Osteoblast (primary cell): ENCODE results near the gene ALG9. TPM values are rescaled to one million over a fixed set of nuclear protein-coding genes. Genes with fewer than 3 reads are reported as not detected.

ENCODE experiments used
- DNase-seq: peaks from one replicate; pipeline ENCODE4 v3.0.0; 2011; ENCODE audit warnings: low spot score, mixed read lengths; ENCODE audit not compliant: insufficient read length; ENCODE audit errors: missing footprints
- H2AFZ ChIP-seq: 2 replicates; pipeline ENCODE4 v1.6.0; 2011; ENCODE audit warnings: mild to moderate bottlenecking, low read length
- H3K27ac ChIP-seq: 2 replicates; pipeline ENCODE4 v1.5.1; 2011; ENCODE audit warnings: mild to moderate bottlenecking, low read depth, low read length, moderate library complexity
- H3K27me3 ChIP-seq: 2 replicates; pipeline ENCODE4 v1.6.0; 2012; ENCODE audit warnings: mild to moderate bottlenecking, control low read depth, inconsistent platforms, low read length, moderate library complexity; ENCODE audit not compliant: insufficient read depth
- H3K36me3 ChIP-seq: 2 replicates; pipeline ENCODE4 v1.5.1; 2011; ENCODE audit warnings: mild to moderate bottlenecking, low read length, control low read depth, moderate library complexity; ENCODE audit not compliant: insufficient read depth
- H3K4me1 ChIP-seq: 2 replicates; pipeline ENCODE4 v1.5.1; 2011; ENCODE audit warnings: mild to moderate bottlenecking, low read length, control low read depth, moderate library complexity; ENCODE audit not compliant: insufficient read depth
- H3K4me2 ChIP-seq: 2 replicates; pipeline ENCODE4 v1.6.0; 2011; ENCODE audit warnings: mild to moderate bottlenecking, low read length; ENCODE audit not compliant: insufficient read depth
- H3K4me3 ChIP-seq: fragments of 200-600 bp; sonication (generic); 3 replicates; pipeline ENCODE4 v1.5.1; 2012; ENCODE audit warnings: mild to moderate bottlenecking, low read length, inconsistent platforms; ENCODE audit not compliant: insufficient read depth
- H3K79me2 ChIP-seq: 2 replicates; pipeline ENCODE4 v1.6.0; 2012; ENCODE audit warnings: mild to moderate bottlenecking, low read length, control low read depth, inconsistent platforms; ENCODE audit not compliant: insufficient read depth
- H3K9me3 ChIP-seq: 2 replicates; pipeline ENCODE4 v1.5.1; 2011; ENCODE audit warnings: low read depth, low read length, control low read depth
- H4K20me1 ChIP-seq: 2 replicates; pipeline ENCODE4 v1.6.0; 2012; ENCODE audit warnings: mild to moderate bottlenecking, low read length, control low read depth; ENCODE audit not compliant: insufficient read depth
- CTCF ChIP-seq: IDR thresholded peaks from 2 replicates; pipeline ENCODE4 v1.5.1; 2011; ENCODE audit warnings: mild to moderate bottlenecking, low read depth, low read length, moderate library complexity; ENCODE audit errors: extremely low read depth
- total RNA-seq: library from RNA; depleted of rRNA; stranded (reverse); fragments of >200 nt; gene quantifications from 2 replicates; pipeline ENCODE4 v1.2.3, GENCODE V29; 2012

ALG9 gene
- total RNA-seq, 1 donor = 35.8 TPM

- H2AFZ ChIP-seq = no peak overlapping the region
- H3K4me2 ChIP-seq = peak overlapping the region; percentile 72
- no peaks in the 10 kb centered on the region for H3K27me3 ChIP-seq
- peaks cover 36% of the 10 kb centered on the region for H3K79me2 ChIP-seq
- H4K20me1 ChIP-seq = no peaks in the 10 kb centered on the region
- H3K27ac ChIP-seq = peak overlapping the region; percentile 82
- no peak for TF ChIP-seq CTCF
- H3K36me3 ChIP-seq = peaks cover 62% of the 10 kb centered on the region
- H3K9me3 ChIP-seq = no peaks in the 10 kb centered on the region
- DNase-seq = no peak
- peak overlapping the region; percentile 45 for H3K4me3 ChIP-seq
- H3K4me1 ChIP-seq = peaks cover 27% of the 10 kb centered on the region
These were observed 125.5 kb downstream of the ALG9 start for GRCh38 chr11:111745719-111746504.

DNA sequence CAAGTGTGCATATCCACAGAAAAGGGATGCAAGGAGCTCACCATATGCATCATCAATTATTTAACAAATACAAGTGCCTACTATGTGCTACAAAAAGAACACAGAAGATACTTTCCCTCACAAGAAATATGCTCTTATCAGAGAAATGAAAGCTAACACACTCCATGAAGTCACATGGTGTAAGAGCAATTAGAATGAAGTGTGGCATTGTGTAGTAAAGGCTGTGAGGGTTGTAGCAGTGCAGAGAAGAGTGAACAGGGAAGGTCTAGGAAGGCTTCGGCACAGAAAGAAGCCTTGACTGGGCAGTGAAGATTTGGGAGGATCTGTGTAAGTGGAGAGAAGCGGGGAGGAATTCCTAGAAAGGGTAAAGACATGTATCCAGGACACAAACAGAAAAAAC is 127.7 kb downstream of the ALG9 start:
- Histone ChIP-seq H3K4me3 (no peak overlapping the region), H3K27ac (no peak overlapping the region), H3K27me3 (no peaks in the 10 kb centered on the region), H3K4me2 (no peak overlapping the region), H4K20me1 (no peaks in the 10 kb centered on the region), H2AFZ (no peak overlapping the region), H3K4me1 (peaks cover 27% of the 10 kb centered on the region), H3K36me3 (peaks cover 53% of the 10 kb centered on the region), H3K9me3 (no peaks in the 10 kb centered on the region), H3K79me2 (peaks cover 30% of the 10 kb centered on the region)
- no peak for DNase-seq
- TF ChIP-seq CTCF = no peak

- no peaks in the 10 kb centered on the region for H4K20me1 ChIP-seq
- no peak overlapping the region for H3K4me3 ChIP-seq
- H3K27ac ChIP-seq = no peak overlapping the region
- no peaks in the 10 kb centered on the region for H3K27me3 ChIP-seq
- H3K9me3 ChIP-seq = no peaks in the 10 kb centered on the region
- no peak overlapping the region for H2AFZ ChIP-seq
- H3K4me2 ChIP-seq = no peak overlapping the region
- no peak for TF ChIP-seq CTCF
- H3K4me1 ChIP-seq = peaks cover 41% of the 10 kb centered on the region
- H3K79me2 ChIP-seq = peaks cover 18% of the 10 kb centered on the region
- DNase-seq = no peak
- H3K36me3 ChIP-seq = peaks cover 38% of the 10 kb centered on the region
These were observed 129.6 kb downstream of the ALG9 start for GRCh38 chr11:111741751-111742150.

GRCh38 chr11:111739299-111739698 is 132.1 kb downstream of the ALG9 start:
- DNase-seq = no peak
- no peak overlapping the region for H3K4me2 ChIP-seq
- no peaks in the 10 kb centered on the region for H3K9me3 ChIP-seq
- peaks cover 33% of the 10 kb centered on the region for H3K36me3 ChIP-seq
- no peak overlapping the region for H3K4me3 ChIP-seq
- H3K27me3 ChIP-seq = no peaks in the 10 kb centered on the region
- no peak overlapping the region for H2AFZ ChIP-seq
- H4K20me1 ChIP-seq = no peaks in the 10 kb centered on the region
- peaks cover 44% of the 10 kb centered on the region for H3K4me1 ChIP-seq
- no peak overlapping the region for H3K27ac ChIP-seq
- no peak for TF ChIP-seq CTCF
- H3K79me2 ChIP-seq = peaks cover 12% of the 10 kb centered on the region
